OCI-LY1 (cell line): ENCODE measurements around the gene APOF.

Experiments used
- EZH2 ChIP-seq: fragments of 200-600 bp; sonication (generic), shearing (Covaris generic); IDR thresholded peaks from 2 replicates; pipeline ENCODE4 v1.8.0; 2017; ENCODE audit warnings: borderline replicate concordance, mixed run types, mild to moderate bottlenecking, antibody characterized with exemption, low read length, moderate library complexity, mixed read lengths
- TF ChIP-seq, protein P1 (sequence below): fragments of 200-600 bp; sonication (generic), shearing (Covaris generic); IDR thresholded peaks from 2 replicates; pipeline ENCODE4 v1.5.1; 2017; ENCODE audit warnings: mild to moderate bottlenecking, antibody characterized with exemption, low read length, moderate library complexity, mixed read lengths

DNA sequence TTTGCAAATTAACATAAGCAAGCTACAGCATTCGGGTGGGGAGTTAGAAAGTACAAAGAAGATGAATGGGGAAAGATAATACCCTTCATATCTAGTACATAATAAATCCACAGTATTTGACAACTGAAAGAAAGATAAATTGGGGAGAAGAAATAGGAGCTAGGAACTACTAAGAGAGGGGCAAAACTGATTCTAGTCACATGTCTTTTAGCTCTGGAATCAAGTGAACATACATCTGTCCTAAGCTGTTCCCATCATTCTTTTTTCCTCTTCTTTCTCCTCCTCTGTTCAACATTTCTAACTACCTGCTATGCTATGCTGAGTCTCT is 15.3 kb upstream of the APOF start:
- TF ChIP-seq, protein P1, sequence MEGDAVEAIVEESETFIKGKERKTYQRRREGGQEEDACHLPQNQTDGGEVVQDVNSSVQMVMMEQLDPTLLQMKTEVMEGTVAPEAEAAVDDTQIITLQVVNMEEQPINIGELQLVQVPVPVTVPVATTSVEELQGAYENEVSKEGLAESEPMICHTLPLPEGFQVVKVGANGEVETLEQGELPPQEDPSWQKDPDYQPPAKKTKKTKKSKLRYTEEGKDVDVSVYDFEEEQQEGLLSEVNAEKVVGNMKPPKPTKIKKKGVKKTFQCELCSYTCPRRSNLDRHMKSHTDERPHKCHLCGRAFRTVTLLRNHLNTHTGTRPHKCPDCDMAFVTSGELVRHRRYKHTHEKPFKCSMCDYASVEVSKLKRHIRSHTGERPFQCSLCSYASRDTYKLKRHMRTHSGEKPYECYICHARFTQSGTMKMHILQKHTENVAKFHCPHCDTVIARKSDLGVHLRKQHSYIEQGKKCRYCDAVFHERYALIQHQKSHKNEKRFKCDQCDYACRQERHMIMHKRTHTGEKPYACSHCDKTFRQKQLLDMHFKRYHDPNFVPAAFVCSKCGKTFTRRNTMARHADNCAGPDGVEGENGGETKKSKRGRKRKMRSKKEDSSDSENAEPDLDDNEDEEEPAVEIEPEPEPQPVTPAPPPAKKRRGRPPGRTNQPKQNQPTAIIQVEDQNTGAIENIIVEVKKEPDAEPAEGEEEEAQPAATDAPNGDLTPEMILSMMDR, result no peak
- TF ChIP-seq EZH2, result no peak
